Measurements from ENCODE around the gene ZSCAN10.

GRCh38 chr16:3118204-3118790 lies 19.2 kb upstream of the ZSCAN10 start:
- no peak for TF ChIP-seq EGR1 (IDR thresholded peaks at IDR 0.05)
- TF ChIP-seq CEBPB (IDR thresholded peaks at IDR 0.05) = no peak
- TF ChIP-seq TEAD4 (IDR thresholded peaks at IDR 0.05) = no peak
- TF ChIP-seq RAD21 (IDR thresholded peaks at IDR 0.05; ENCODE audit: low read depth) = no peak
- TF ChIP-seq, protein P1, sequence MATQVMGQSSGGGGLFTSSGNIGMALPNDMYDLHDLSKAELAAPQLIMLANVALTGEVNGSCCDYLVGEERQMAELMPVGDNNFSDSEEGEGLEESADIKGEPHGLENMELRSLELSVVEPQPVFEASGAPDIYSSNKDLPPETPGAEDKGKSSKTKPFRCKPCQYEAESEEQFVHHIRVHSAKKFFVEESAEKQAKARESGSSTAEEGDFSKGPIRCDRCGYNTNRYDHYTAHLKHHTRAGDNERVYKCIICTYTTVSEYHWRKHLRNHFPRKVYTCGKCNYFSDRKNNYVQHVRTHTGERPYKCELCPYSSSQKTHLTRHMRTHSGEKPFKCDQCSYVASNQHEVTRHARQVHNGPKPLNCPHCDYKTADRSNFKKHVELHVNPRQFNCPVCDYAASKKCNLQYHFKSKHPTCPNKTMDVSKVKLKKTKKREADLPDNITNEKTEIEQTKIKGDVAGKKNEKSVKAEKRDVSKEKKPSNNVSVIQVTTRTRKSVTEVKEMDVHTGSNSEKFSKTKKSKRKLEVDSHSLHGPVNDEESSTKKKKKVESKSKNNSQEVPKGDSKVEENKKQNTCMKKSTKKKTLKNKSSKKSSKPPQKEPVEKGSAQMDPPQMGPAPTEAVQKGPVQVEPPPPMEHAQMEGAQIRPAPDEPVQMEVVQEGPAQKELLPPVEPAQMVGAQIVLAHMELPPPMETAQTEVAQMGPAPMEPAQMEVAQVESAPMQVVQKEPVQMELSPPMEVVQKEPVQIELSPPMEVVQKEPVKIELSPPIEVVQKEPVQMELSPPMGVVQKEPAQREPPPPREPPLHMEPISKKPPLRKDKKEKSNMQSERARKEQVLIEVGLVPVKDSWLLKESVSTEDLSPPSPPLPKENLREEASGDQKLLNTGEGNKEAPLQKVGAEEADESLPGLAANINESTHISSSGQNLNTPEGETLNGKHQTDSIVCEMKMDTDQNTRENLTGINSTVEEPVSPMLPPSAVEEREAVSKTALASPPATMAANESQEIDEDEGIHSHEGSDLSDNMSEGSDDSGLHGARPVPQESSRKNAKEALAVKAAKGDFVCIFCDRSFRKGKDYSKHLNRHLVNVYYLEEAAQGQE (IDR thresholded peaks at IDR 0.05; ENCODE audit: low read depth) = no peak
- TF ChIP-seq, protein P2, sequence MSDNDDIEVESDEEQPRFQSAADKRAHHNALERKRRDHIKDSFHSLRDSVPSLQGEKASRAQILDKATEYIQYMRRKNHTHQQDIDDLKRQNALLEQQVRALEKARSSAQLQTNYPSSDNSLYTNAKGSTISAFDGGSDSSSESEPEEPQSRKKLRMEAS (IDR thresholded peaks at IDR 0.05) = no peak
- no peak for TF ChIP-seq TAF1 (IDR thresholded peaks at IDR 0.05; ENCODE audit: low read depth)
- no peak for TF ChIP-seq EP300 (IDR thresholded peaks at IDR 0.05; ENCODE audit: borderline replicate concordance)
